Neural cell (in vitro differentiated cells): Measurements from ENCODE around the gene KRTAP10-10. TPM values are rescaled to one million over a fixed set of nuclear protein-coding genes. Genes with fewer than 3 reads are reported as not detected.
"Not testable (repeated sequence)": the region's sequence is repeated elsewhere in the genome, so short reads cannot be mapped to it uniquely, and the experiment has no call there.

Source experiments
- H2AFZ ChIP-seq: fragments of 200-600, 300-800 bp; sonication (generic), shearing (Covaris generic); 2 replicates; pipeline ENCODE4 v1.6.0; 2014; ENCODE audit warnings: low read depth, mild to moderate bottlenecking, antibody characterized with exemption, low read length, moderate library complexity
- H3F3A ChIP-seq: fragments of 200-600 bp; shearing (Covaris generic); 2 replicates; pipeline ENCODE4 v1.6.1; 2016; ENCODE audit warnings: mild to moderate bottlenecking, moderate library complexity, mixed read lengths, antibody characterized with exemption, low read length; ENCODE audit not compliant: insufficient read depth, poor library complexity, severe bottlenecking
- H3K27ac ChIP-seq: fragments of 200-600, 300-800 bp; sonication (generic), shearing (Covaris generic); 2 replicates; pipeline ENCODE4 v1.5.1; 2014; ENCODE audit warnings: mild to moderate bottlenecking, low read length, moderate library complexity
- H3K27me3 ChIP-seq: fragments of 300-800, 200-600 bp; sonication (generic), shearing (Covaris generic); 2 replicates; pipeline ENCODE4 v1.6.0; 2014; ENCODE audit warnings: mild to moderate bottlenecking, low read depth, low read length, moderate library complexity; ENCODE audit not compliant: insufficient read depth
- H3K36me3 ChIP-seq: fragments of 300-800, 200-600 bp; sonication (generic), shearing (Covaris generic); 2 replicates; pipeline ENCODE4 v1.5.1; 2014; ENCODE audit warnings: mild to moderate bottlenecking, antibody characterized with exemption, low read length, moderate library complexity; ENCODE audit not compliant: insufficient read depth
- H3K4me2 ChIP-seq: fragments of 300-800, 200-600 bp; sonication (generic), shearing (Covaris generic); 2 replicates; pipeline ENCODE4 v1.6.0; 2014; ENCODE audit warnings: mild to moderate bottlenecking, low read length
- H3K4me3 ChIP-seq: fragments of 300-800, 200-600 bp; sonication (generic), shearing (Covaris generic); 2 replicates; pipeline ENCODE4 v1.5.1; 2014; ENCODE audit warnings: mild to moderate bottlenecking, low read length, moderate library complexity
- H3K79me2 ChIP-seq: fragments of 200-600 bp; shearing (Covaris generic); replicated peaks from 2 replicates; pipeline ENCODE4 v1.6.0; 2014; ENCODE audit warnings: mild to moderate bottlenecking, low read length, moderate library complexity; ENCODE audit not compliant: insufficient read depth
- H3K9ac ChIP-seq: fragments of 300-800, 200-600 bp; sonication (generic), shearing (Covaris generic); 2 replicates; pipeline ENCODE4 v1.6.1; 2016; ENCODE audit warnings: mild to moderate bottlenecking, low read length, mixed read lengths
- H3K9me2 ChIP-seq: fragments of 200-600 bp; shearing (Covaris generic); 2 replicates; pipeline ENCODE4 v1.6.1; 2016; ENCODE audit warnings: mild to moderate bottlenecking, low read length, mixed read lengths; ENCODE audit not compliant: insufficient read depth
- H3K9me3 ChIP-seq: fragments of 200-600, 300-800 bp; sonication (generic), shearing (Covaris generic); 2 replicates; pipeline ENCODE4 v1.6.1; 2016; ENCODE audit warnings: mild to moderate bottlenecking, mixed run types, low read length, moderate library complexity, mixed read lengths
- H4K20me1 ChIP-seq: fragments of 200-600 bp; shearing (Covaris generic); 2 replicates; pipeline ENCODE4 v1.6.1; 2016; ENCODE audit warnings: mild to moderate bottlenecking, mixed run types; ENCODE audit not compliant: insufficient read depth
- EP300 ChIP-seq: fragments of 450-650 bp; conservative IDR thresholded peaks from 2 replicates; pipeline ENCODE4 v1.6.1; 2014; ENCODE audit warnings: antibody characterized with exemption, mild to moderate bottlenecking, moderate library complexity; ENCODE audit not compliant: poor library complexity, severe bottlenecking
- EZH2 ChIP-seq: fragments of 200-600, 300-800 bp; shearing (Covaris generic), sonication (generic); IDR thresholded peaks from 2 replicates; pipeline ENCODE4 v1.6.1; 2014; ENCODE audit warnings: antibody characterized with exemption, low read length, borderline replicate concordance, mild to moderate bottlenecking; ENCODE audit not compliant: insufficient read depth, poor library complexity, severe bottlenecking
- MXI1 ChIP-seq: fragments of 450-650 bp; conservative IDR thresholded peaks from 2 replicates; pipeline ENCODE4 v1.6.1; 2014; ENCODE audit warnings: antibody characterized with exemption, mild to moderate bottlenecking; ENCODE audit not compliant: poor library complexity, severe bottlenecking
- POLR2AphosphoS5 ChIP-seq: IDR thresholded peaks from 2 replicates; pipeline ENCODE4 v1.6.1; 2012
- RAD21 ChIP-seq: fragments of 450-650 bp; conservative IDR thresholded peaks from 2 replicates; pipeline ENCODE4 v1.6.1; 2014; ENCODE audit warnings: antibody characterized with exemption, mild to moderate bottlenecking, moderate library complexity
- SMC3 ChIP-seq: fragments of 450-650 bp; conservative IDR thresholded peaks from 2 replicates; pipeline ENCODE4 v1.6.1; 2014; ENCODE audit warnings: antibody characterized with exemption, mild to moderate bottlenecking, moderate library complexity; ENCODE audit not compliant: poor library complexity
- TAF1 ChIP-seq: IDR thresholded peaks from 2 replicates; pipeline ENCODE4 v1.6.1; 2012; ENCODE audit warnings: low read depth
- polyA plus RNA-seq: library from polyadenylated mRNA; depleted of rRNA; stranded (reverse); fragments of >200 nt; gene quantifications from 2 replicates; pipeline ENCODE4 v1.2.3, GENCODE V29; 2014
- TF ChIP-seq, protein P1 (sequence below): fragments of 450-650 bp; IDR thresholded peaks from 2 replicates; pipeline ENCODE4 v1.5.1; 2014; ENCODE audit warnings: antibody characterized with exemption, mild to moderate bottlenecking, moderate library complexity; ENCODE audit not compliant: poor library complexity, severe bottlenecking
- TF ChIP-seq, protein P2 (sequence below): IDR thresholded peaks from 2 replicates; pipeline ENCODE4 v1.6.1; 2012; ENCODE audit warnings: borderline replicate concordance

Gene KRTAP10-10
- polyA plus RNA-seq, 1 donor from 2014 or later = not detected

DNA sequence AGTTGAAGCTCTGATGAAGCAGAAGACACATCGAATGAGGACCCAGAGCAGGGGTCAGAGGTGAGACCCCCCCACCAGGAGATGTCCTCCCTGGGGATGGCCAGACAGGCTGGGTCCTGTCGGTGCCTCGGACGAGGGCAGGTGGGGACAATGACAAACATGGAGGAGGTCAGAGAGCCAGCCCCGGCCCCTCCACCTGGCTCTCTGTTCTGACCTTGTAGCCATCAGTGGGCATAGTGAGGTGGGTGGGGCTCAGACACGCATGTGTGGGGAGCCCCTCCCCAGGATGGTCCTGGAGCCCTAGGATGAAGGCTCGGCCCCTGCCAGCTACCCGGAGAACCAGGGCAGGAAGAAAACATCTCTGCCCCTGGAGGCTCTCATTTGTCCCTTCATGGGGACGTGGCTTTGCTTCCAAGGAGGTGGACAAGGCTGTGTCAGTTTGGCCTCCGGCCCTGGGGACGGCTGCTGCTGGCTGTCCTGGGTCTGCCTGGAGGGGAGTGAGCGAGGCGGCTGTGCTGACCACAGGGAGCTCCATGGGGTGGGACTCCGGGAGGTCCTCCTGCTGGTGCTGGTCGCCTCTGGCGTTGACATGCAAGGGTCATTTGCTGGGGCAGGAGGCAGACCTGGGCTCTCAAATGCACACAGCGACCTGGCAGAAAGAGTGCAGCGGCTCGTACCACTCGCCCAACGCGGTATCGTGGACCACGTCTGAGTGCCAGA is 47.4 kb upstream of the KRTAP10-10 start:
- H4K20me1 ChIP-seq = no peaks in the 10 kb centered on the region
- no peak overlapping the region for H3K9ac ChIP-seq
- no peaks in the 10 kb centered on the region for H3K9me2 ChIP-seq
- no peaks in the 10 kb centered on the region for H3K27me3 ChIP-seq
- H3F3A ChIP-seq = no peaks in the 10 kb centered on the region
- H3K79me2 ChIP-seq = no peaks in the 10 kb centered on the region
- H3K9me3 ChIP-seq = no peaks in the 10 kb centered on the region
- no peak overlapping the region for H3K27ac ChIP-seq
- TF ChIP-seq EP300 = no peak
- TF ChIP-seq RAD21 = no peak
- no peak for TF ChIP-seq POLR2AphosphoS5
- no peak for TF ChIP-seq SMC3
- TF ChIP-seq EZH2 = no peak
- TF ChIP-seq, protein P1, sequence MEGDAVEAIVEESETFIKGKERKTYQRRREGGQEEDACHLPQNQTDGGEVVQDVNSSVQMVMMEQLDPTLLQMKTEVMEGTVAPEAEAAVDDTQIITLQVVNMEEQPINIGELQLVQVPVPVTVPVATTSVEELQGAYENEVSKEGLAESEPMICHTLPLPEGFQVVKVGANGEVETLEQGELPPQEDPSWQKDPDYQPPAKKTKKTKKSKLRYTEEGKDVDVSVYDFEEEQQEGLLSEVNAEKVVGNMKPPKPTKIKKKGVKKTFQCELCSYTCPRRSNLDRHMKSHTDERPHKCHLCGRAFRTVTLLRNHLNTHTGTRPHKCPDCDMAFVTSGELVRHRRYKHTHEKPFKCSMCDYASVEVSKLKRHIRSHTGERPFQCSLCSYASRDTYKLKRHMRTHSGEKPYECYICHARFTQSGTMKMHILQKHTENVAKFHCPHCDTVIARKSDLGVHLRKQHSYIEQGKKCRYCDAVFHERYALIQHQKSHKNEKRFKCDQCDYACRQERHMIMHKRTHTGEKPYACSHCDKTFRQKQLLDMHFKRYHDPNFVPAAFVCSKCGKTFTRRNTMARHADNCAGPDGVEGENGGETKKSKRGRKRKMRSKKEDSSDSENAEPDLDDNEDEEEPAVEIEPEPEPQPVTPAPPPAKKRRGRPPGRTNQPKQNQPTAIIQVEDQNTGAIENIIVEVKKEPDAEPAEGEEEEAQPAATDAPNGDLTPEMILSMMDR = no peak
- H2AFZ ChIP-seq = no peak overlapping the region
- H3K4me2 ChIP-seq = no peak overlapping the region
- no peaks in the 10 kb centered on the region for H3K36me3 ChIP-seq
- no peak overlapping the region for H3K4me3 ChIP-seq

DNA sequence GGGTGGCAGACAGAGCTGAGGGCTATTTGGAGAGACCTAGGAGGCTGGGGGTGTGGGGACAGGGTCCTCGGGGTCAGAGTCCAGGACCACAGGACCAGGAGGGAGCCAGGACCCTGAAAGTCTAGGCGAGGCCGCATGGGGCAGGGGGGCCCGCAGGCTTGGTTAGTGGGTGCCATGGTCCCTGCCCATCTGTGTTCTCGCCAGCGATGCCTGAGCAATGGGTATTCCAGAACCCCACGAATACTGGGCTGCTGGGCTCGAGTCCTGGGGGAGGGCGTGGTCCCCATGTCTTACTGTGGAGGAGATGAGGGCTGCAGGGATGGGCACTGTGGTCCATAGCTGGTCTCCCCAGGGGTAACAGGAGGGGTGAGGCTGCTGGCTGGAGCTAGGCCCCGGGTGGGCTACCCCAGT is 46.8 kb upstream of the KRTAP10-10 start:
- TF ChIP-seq SMC3 = no peak
- TF ChIP-seq, protein P2, sequence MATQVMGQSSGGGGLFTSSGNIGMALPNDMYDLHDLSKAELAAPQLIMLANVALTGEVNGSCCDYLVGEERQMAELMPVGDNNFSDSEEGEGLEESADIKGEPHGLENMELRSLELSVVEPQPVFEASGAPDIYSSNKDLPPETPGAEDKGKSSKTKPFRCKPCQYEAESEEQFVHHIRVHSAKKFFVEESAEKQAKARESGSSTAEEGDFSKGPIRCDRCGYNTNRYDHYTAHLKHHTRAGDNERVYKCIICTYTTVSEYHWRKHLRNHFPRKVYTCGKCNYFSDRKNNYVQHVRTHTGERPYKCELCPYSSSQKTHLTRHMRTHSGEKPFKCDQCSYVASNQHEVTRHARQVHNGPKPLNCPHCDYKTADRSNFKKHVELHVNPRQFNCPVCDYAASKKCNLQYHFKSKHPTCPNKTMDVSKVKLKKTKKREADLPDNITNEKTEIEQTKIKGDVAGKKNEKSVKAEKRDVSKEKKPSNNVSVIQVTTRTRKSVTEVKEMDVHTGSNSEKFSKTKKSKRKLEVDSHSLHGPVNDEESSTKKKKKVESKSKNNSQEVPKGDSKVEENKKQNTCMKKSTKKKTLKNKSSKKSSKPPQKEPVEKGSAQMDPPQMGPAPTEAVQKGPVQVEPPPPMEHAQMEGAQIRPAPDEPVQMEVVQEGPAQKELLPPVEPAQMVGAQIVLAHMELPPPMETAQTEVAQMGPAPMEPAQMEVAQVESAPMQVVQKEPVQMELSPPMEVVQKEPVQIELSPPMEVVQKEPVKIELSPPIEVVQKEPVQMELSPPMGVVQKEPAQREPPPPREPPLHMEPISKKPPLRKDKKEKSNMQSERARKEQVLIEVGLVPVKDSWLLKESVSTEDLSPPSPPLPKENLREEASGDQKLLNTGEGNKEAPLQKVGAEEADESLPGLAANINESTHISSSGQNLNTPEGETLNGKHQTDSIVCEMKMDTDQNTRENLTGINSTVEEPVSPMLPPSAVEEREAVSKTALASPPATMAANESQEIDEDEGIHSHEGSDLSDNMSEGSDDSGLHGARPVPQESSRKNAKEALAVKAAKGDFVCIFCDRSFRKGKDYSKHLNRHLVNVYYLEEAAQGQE = no peak
- TF ChIP-seq EP300 = no peak
- TF ChIP-seq RAD21 = no peak
- no peak for TF ChIP-seq MXI1
- no peak for TF ChIP-seq TAF1
- no peak for TF ChIP-seq EZH2
- TF ChIP-seq, protein P1 = no peak
- no peak for TF ChIP-seq POLR2AphosphoS5
- no peaks in the 10 kb centered on the region for H3F3A ChIP-seq
- no peaks in the 10 kb centered on the region for H3K9me3 ChIP-seq
- no peaks in the 10 kb centered on the region for H3K9me2 ChIP-seq
- no peak overlapping the region for H3K4me3 ChIP-seq
- no peak overlapping the region for H2AFZ ChIP-seq
- H3K4me2 ChIP-seq = no peak overlapping the region
- no peaks in the 10 kb centered on the region for H3K79me2 ChIP-seq
- H3K27me3 ChIP-seq = no peaks in the 10 kb centered on the region
- no peak overlapping the region for H3K27ac ChIP-seq
- H3K9ac ChIP-seq = no peak overlapping the region
- no peaks in the 10 kb centered on the region for H4K20me1 ChIP-seq
- H3K36me3 ChIP-seq = no peaks in the 10 kb centered on the region

DNA sequence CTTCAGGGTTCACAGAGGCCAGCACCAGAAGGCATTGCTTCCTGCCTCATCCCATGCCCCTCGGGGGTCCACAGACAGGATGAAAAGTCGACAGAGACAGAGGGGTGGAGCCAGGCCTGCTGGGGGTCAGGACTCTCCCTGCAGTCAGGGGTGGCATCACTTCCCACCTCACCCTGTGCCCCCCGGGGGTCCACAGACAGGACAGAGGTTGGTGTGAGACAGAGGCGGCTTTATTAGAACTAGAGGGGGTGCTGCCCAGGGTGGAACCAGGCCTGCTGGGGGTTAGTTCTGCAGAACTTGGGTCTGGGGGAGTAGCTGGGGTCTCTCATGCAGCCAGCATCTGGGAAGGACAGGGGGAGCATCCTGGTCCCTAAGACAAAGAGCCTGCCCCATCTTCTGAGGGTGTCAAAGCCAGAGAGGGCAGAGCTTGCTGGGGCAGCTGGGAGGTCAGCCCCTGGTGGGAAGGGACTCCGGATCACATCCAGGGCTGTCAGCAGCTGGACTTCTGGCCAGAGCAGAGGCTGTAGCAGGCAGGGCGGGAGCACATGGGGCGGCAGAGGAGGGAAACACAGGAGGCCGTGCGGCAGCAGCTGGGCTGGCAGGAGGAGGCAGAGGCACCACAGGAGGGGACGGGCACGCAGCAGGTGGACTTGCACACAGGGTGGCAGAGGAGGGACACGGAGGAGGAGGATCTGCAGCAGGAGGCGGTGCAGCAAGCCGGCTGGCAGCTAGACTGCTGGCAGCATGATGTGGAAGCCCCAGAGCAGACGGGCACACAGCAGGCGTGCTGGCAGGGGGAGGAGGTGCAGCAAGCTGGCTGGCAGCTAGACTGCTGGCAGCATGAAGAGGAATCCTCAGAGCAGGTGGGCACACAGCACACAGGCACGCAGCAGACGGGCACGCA is 46.0 kb upstream of the KRTAP10-10 start:
- not testable (repeated sequence) for H3K4me3 ChIP-seq, H3F3A ChIP-seq, H3K9ac ChIP-seq, H3K27ac ChIP-seq, H3K79me2 ChIP-seq, H3K4me2 ChIP-seq, H3K27me3 ChIP-seq, H4K20me1 ChIP-seq, H3K9me3 ChIP-seq, H2AFZ ChIP-seq, H3K9me2 ChIP-seq, H3K36me3 ChIP-seq

DNA sequence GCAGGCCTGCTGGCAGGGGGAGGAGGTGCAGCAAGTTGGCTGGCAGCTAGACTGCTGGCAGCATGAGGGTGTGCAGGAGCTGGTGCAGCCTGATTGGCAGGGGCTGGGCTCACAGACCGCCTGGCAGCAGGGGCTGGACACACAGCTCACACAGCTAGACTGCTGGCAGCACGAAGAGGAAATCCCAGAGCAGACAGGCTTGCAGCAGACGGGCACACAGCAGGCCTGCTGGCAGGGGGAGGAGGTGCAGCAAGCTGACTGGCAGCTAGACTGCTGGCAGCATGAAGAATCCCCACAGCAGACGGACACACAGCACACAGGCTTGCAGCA is 45.4 kb upstream of the KRTAP10-10 start:
- not testable (repeated sequence) for H3K4me3 ChIP-seq, H3K9me2 ChIP-seq, H4K20me1 ChIP-seq, H2AFZ ChIP-seq, H3K9ac ChIP-seq, H3F3A ChIP-seq, H3K27ac ChIP-seq, H3K27me3 ChIP-seq, H3K4me2 ChIP-seq, H3K9me3 ChIP-seq, H3K79me2 ChIP-seq, H3K36me3 ChIP-seq
